GM04503 (cell line): ENCODE data around the gene NPAS2.

Experiments
- DNase-seq: peaks from one replicate; pipeline ENCODE4 v3.0.0-alpha.2; 2012; ENCODE audit warnings: low read depth

Gene NPAS2

GRCh38 chr2:101012706-101013181 is 192.8 kb downstream of the NPAS2 start:
- no peak for DNase-seq

DNA sequence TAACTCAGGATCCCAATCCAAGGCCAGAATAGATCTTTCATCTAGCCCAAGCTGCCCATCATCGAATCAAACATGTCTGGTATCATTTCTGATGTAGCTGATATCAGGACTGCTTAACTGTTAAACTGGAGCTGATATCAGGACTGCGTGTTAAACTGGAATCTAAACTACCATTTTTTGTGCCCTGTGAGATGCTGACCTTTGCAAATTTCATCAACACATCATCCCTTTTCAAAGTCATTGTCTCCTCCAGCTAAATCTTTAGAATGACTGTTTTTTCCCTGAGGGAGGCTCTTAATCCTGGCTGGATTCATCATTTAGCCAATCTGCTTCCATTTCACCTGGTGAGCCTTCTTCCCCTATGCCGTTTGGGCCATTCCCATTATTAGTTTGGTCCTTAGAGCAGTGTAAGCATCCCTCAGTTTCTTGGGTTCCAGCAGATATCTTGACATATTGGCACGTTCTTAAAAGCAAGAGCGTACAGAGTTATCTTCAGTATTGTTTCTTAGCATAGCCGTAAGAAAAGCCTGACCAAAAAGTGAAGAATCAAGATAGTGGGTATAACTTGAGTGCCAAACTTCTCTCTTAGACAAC is 194.4 kb downstream of the NPAS2 start:
- no peak for DNase-seq

GRCh38 chr2:101017371-101017770 is 197.4 kb downstream of the NPAS2 start:
- no peak for DNase-seq

GRCh38 chr2:101018934-101019333 is 199.0 kb downstream of the NPAS2 start:
- no peak for DNase-seq

- DNase-seq: no peak
Measured at GRCh38 chr2:101022221-101022620, 202.3 kb downstream of the NPAS2 start.

DNA sequence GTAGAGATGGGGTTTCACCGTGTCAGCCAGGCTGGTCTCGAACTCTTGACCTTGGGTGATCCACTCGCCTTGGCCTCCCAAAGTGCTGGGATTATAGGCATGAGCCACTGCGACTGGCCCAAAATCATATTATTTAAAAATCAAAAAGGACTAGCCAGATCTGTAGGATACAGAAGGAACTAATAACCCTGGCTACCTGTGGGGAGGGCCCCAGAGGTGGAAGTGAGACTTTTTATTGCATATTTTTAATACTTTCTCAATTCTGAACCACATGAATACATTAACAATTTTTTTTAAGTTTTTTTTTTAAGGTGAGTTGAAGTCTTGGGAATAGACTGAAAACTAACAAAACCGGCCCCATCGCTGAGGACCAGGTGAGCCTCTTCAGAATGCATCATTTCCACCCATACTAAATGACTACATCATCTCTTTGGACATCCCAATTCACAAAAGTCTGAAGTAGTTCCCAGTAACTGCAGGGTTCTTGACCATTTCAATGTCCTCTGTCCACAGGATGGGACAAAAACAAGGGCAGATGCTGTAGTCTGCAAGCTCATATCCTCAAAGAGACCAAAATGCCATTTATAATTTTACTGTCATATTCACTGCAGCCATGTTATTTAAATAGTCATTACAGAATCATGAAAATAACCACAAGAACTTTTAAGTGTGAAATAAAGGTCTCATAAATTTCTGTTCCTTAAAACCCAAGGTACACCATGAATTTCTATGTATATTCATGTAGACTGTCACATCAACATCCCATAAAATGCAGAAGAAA is 203.6 kb downstream of the NPAS2 start:
- no peak for DNase-seq

DNA sequence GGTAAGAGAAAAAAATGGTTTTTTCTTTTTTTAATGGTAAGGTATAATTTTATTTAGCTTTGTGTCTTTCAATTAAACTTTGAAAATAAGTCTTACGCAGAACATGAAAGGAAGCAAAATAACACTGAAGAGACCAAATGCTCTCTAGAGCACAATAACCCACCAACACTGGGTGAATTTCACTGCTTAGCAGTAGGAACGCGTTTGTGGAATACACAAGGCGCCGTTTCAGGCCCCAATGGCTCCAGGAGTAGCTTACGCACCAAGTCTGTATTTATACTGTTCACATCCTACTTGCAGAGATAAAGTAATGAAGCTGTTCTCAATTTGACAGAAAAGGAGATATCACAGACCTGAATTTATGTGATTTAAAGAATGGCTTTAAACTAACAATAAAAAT is 205.6 kb downstream of the NPAS2 start:
- no peak for DNase-seq

- no peak for DNase-seq
Measured at GRCh38 chr2:101026253-101026701, 206.3 kb downstream of the NPAS2 start.

DNA sequence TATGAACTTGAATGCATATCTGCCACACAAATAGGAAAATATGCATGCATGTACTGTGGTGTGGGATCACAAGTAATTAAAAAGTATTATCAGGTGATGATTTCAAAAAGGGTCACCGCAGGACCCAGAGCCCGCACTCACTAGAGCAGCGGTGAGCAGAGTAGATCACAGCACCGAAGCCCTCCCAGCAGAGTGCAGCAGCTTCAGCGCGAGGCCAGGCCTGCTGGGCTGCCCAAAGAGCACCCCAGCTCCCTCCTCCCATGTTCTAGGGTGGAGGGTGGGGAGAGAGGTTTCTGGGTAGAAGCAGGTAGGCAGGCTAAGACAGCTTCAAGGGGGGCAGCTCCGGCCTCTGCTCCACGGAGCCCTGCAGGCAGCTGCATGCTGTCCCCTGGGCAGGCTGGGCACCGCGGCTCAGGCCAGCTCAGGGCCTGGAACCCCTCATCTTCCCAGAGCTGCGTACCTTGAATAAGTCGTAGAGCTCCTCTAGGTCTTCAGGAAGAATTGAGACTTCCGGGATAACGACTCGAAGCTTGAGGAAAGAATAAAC is 207.1 kb downstream of the NPAS2 start:
- DNase-seq: no peak

DNA sequence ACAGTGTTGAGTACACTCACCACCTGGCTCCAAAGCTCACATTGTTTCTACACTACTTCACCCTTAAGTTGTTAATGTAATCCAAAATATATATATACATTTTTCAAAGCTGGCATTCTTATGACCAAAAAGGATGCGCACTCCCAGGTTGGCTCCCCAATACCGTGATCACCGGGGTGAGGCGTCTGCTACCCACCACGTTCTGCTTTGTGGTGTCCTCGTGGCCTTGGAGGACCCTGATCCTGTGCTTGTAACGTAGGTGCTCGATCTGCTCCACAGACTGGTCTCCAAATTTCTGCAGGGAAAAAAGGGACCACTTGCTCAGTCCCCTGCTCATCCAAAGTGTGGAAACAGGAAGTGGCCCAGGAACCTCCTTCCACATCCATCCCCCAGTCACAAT is 207.9 kb downstream of the NPAS2 start:
- no peak for DNase-seq

- no peak for DNase-seq
Measured at GRCh38 chr2:101030866-101031554, 211.1 kb downstream of the NPAS2 start.

DNA sequence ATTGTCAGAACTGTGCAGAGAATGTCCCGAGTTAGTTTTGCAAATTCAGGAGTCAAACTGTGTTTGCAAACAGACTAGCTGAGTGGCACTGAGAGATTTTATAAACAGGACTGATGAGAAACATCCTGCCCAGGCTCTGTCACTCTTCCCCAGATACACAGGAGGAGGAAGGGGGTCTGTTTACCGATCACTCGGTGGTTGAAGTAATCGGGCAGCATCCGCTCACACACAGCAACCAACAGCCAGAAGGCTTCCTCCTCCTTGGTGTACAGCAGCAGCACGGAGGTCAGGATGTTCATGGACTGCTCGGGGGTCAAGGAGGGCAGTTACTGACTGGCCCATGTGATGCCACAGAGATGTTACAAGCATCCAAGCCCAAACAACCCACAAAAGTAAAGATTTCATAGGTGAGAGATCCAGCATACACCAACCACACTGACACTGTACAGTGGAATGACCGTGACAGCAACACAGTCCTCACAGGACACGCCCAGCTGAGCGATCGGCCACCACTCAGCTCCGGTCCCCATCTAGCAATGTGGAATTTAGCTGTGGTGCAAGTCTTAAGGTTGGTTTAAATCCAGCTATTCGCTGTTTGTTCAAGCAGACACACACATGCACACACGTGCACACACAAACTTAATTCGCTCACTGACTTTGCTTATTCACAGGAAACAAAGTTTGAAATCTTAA is 212.3 kb downstream of the NPAS2 start:
- no peak for DNase-seq

DNA sequence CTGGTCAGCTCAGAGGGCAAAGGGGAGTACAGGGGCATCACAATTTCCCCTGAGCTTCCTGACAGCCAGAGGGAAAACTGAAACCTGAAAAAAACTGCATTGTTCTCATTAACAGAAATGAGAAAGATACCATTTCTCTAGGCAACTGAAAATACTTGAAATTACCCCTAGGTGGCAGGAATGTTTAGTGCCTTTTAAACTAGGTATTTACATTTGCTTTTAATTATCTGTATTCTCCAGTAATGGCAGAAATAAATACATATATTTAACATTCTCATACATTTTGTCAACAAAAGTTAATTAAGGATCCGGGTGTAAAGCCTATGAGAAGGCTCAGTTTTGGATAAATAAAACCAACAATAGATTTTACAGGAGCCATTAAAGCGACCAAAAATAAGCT is 216.6 kb downstream of the NPAS2 start:
- no peak for DNase-seq

- DNase-seq: no peak
Measured at GRCh38 chr2:101037161-101037755, 217.3 kb downstream of the NPAS2 start.

- DNase-seq: no peak
Measured at GRCh38 chr2:101038455-101039255, 218.7 kb downstream of the NPAS2 start.

GRCh38 chr2:101040072-101040471 is 220.1 kb downstream of the NPAS2 start:
- no peak for DNase-seq

- no peak for DNase-seq
Measured at GRCh38 chr2:101040761-101041160, 220.8 kb downstream of the NPAS2 start.

DNA sequence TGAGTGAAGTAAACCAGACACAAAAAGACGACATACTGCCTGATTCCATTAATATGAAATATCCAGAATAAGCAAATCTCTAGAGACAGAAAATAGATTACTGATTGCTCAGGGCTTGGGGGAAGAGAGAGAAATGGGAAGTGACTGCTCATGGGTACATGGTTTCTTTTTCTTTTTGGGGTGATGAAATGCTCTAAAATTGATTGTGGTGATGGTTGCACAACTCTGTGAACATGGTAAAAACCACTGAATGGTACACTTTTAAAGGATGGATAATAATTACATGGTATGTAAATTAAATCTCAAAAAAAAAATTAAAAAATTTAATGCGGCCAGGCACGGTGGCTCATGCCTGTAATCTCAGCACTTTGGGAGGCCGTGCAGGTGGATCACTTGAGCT is 221.5 kb downstream of the NPAS2 start:
- DNase-seq: no peak

DNA sequence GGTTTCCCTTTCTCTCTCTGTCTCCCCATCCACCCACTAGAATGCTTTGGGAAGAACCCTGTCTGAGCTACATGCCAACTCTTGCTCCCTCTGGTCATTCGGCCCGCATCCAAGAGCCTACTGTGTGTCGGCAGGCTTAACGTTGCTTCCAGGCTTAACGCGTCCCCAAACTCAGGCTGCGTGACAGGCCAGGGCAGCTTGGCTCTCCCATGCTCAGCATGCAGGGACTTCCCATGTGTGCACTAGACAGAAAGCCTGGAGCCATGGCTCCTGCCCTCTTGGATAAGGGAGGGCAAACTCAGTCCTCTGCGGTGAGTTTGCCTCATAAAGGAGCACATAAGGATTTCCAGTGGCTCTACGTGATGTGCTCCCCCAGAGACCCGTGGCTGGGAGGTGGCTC is 225.4 kb downstream of the NPAS2 start:
- DNase-seq: no peak
